Globus pallidus (tissue), 1 donor: ENCODE results near the gene ADARB2.
A peak's percentile ranks its signal among the peaks of the same experiment; 100 is the strongest.

Source experiments
- DNase-seq: peaks from one replicate; pipeline ENCODE4 v3.0.0-alpha.2; 2015; ENCODE audit warnings: low spot score

Gene ADARB2

GRCh38 chr10:1315178-1315577 is 422.1 kb downstream of the ADARB2 start:
- DNase-seq: no peak

DNA sequence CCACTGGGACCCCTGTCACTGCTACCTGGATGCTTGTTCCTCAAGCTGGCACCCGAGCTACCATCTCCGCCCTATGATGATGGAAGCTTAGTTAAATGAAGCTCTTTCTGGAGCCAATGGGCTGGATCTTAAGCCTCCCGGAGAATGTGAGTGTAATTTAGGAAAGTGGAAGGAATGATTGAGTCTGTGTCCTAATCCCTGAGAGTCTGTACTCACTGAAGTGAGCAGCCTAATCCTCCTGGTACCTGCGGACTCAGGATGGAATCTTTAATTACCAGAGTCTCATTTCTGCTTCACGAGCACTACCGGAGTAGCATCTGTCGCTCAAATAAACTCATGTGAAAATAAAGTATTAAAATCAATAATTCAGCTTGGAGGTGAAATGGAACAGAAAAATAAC is 425.6 kb downstream of the ADARB2 start:
- no peak for DNase-seq

- DNase-seq: no peak
Measured at GRCh38 chr10:1310271-1310789, 427.0 kb downstream of the ADARB2 start.

- no peak for DNase-seq
Measured at GRCh38 chr10:1309617-1310270, 427.6 kb downstream of the ADARB2 start.

GRCh38 chr10:1308962-1309616 is 428.2 kb downstream of the ADARB2 start:
- DNase-seq: no peak

GRCh38 chr10:1308173-1308961 is 429.0 kb downstream of the ADARB2 start:
- DNase-seq: no peak

DNA sequence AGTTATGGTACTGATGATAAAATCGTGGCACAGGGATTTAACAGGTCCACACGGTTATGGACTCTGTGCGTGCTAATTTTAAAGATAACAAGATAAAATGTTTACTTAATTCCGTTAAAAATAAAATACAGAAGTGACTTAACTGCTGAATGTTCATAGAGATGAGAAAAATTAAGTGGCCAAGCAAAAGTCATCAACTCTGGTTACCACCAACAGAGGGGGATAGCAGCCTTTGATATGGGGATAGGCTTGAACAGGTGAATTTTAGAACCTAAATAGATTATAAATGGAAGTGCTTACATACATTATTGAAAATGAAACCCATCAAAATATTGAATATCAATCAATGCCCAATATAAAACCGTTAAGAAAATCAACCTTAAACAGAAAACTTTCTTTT is 436.2 kb downstream of the ADARB2 start:
- DNase-seq: no peak

DNA sequence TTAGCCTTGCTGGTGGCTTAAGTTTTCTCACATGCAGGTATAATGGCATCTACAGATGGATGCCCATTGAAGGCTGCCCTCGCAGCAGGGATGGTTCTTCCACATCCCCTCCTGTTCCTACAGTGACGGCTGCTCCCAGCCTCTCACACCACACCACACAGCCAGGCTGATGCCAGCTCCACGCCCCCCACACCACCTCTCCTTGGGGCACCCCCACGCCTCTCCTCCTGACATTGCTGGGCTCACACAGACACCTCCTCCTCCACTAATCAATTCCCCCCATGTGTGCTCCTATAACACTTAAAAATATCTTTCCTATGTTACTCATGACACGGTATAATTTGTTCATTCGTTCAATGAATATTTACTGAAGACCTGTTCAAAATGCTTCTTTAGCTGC is 437.1 kb downstream of the ADARB2 start:
- DNase-seq: no peak

GRCh38 chr10:1299041-1299726 is 438.1 kb downstream of the ADARB2 start:
- no peak for DNase-seq

DNA sequence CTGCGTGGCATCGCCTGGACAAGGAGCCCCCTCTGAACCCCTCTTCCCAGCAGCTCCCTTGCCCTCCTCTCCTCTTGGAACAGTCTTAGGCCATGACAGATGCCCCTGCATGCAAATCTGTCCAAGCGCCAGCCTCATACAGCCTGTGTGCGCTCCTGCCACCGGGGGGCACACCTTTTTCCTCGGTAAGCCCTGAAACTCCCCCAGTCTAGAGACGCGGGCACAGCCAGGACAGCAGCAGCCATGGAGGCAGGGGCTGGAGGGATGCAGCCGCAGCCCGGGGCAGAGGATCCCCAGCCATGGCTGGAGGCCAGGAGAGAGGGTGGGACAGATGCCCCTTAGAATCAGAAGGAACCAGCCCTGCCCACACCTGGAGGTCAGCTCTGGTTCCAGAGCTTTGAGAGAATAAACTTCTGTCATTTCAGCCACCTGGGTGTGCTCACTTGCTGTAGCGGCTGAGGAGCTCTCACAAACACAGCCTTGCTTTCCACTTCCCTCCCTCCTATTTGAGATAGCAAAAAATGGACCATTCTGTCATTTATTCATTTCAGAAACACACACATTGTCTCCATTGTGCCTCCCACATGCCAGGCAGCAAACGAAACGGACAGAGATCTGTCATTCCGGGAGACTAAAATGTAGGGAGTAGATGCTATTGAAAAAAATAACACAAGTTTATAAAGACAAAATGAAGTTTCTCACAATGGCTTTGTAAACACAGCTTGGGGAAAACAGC is 439.6 kb downstream of the ADARB2 start:
- peak; percentile 64 for DNase-seq

GRCh38 chr10:1295756-1296480 is 441.4 kb downstream of the ADARB2 start:
- no peak for DNase-seq

DNA sequence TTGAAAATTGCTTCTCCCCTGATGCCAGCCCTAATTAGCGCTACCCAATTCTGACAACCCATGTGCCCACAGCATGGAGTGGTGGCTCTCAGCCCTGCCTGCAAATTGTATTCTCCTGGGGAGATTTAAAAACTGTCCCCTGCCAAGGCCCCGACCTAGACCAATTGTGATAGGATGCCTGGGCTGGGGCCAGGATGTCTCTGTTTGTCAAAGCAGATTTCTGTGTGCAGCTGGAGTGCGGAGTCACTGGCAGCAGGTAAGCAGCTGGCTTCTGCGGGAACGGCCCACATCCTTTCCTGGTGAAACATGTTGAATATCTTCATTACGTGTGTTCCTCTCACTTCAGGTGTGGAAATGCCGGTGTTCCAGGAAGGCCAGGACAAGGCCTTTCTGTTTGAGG is 442.6 kb downstream of the ADARB2 start:
- no peak for DNase-seq

DNA sequence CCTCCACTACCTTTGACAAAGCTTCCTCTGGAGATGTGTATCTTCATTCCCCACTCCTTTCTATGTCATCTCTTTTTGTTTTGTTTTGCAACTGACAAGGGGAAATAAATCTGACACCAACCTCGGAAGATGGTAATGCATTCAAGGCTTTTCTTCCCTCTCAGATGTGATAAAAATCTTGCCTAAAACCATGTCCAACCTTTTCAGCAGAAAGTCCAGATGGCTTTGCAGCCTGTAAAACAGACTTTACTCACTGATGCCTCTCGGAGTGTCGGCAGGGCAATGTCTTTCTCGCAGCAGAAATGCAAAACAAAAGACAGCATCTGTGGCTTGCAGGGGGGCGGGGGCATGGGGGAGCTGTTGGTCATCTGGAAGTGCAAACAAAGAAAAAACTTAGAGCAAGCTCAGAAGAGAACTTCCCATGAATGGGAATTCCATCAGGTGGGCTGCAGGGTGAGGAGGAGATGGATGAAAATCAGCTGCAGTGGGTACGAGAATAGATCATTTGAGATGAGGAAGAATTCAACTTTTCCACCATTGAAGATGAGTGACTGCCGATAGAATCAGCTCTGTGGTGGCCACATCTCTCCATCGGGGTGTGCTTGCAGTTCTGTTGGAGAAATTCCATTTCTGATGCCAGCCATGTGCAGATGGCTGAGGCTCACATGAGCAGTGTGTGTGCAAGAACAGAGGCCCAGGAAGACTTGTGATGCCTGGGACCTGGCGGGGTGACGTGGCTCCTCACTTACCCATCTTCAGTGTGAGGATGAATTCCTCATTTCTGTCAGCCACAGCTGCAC is 443.5 kb downstream of the ADARB2 start:
- DNase-seq: peak; percentile 83

DNA sequence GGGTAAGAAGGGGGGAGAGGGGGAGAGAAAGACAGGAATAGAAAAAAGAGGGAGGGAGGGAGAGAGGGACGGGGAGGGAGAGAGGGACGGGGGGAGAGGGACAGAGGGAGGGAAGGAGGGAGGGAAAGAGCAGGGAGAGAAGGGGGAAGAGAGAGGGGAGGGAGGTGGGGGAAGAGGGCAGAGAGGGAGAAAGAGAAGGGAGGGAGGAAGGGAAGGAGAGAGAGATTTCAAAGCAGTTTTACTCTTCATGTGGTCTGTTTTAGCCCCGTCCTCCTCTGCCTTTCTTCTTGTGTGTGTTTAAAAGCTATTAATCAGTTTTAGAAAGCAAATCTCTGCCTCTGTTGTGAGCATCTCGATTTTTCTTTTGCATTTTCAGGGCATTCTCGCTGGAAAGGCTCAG is 444.2 kb downstream of the ADARB2 start:
- DNase-seq: no peak

GRCh38 chr10:1292611-1293031 is 444.7 kb downstream of the ADARB2 start:
- DNase-seq: no peak

DNA sequence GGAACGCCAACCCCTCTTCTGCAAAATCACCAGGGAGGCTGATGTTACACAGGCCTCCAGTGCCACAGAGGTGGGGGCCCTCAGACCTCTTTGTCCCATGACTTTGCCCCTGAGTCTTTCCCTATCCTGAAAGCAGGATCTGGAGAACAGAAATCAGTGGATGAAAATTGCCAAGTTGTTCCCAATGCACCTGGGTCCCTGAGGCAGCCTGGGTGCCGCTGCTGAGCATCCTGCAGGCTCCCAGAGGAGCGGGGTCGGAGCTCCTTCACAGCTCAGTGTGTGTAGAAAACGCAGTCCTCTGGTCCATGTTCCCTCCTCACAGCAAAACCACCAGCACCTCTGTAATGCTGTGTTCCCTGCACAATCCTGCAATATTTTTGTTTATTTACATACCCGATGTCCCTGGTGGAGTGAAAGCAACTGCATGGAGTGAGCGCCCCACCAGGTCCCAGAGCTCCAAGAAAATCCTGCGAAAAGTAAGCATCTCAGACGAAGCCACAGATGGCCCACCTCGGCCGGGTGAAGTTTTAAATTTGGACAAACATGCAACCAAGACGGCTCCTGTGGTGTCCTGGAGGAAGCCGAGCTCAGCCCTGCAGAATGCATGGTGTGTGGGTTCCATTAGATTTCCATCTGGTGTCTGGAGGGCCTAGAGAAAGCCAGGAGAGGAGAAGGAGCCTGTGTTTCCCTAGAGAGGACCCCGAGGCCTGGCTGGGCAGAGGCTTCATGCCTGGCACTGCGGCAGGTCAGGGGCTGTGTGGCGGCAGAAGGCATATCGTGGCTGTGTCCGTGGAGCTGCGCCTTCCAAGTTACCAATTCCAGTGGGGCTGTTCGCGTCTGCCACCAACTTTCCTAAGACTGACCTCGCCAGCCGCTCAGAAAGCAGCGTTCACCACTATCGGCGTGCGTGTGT is 445.9 kb downstream of the ADARB2 start:
- no peak for DNase-seq

DNA sequence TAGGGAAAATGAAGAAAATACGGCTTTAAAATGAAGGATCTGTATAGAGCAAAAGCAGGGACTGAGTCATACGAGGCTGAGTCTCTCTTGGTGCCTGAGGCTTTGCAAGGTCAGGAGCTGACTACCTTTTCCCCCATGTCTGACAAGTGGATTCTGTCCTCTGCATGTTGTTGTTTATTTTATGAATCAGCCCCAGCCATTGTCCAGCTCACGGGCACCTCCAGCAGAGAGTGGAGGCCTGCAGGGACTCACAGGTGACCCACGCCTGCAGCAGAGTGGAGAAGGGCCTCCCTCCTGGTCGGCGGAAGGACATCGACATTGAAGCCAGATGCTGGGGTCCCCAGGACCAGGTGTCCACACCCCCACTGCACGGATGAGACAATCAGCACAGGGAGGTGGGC is 447.3 kb downstream of the ADARB2 start:
- DNase-seq: no peak

DNA sequence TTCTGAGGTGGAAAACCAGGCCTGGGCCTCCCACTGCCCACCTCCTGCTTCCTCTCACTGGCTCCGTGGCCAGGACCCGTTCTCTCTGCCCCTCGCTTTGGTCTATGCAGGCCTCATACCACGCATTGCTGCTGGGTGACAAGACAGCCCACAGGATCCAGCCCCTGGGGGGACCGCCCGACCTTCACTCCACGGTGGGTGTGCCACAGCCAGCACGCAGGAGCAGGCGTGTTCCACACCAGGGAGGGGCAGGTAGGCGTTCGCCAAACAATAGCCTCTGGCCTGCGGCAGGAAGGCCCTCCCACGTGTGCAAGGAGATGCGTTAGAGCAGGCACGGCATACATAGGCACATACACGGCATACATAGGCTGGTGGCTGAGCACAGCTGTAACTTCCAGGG is 447.7 kb downstream of the ADARB2 start:
- no peak for DNase-seq

DNA sequence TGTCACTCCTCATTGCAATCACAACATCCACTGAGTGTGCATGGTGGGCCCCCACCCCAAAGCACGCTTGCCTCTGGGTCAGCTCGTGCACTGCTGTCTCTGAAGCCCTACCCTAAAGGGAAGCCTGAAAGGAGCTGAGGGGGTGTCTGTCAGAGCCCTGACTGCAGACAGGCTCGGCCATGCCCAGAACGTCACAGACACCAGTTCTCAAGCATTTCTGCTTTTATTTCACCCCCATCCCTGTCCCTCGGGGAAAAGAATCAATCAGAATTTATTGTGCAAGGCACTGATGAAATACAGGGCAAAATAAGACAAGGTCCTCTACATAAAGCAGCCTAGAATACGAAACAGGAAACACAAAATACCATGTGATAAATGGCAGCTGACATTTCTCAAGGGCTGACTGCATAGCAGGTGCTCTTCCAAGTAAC is 449.3 kb downstream of the ADARB2 start:
- no peak for DNase-seq
